ENCODE results near the gene TNRC18.

- TF ChIP-seq CTCF (IDR thresholded peaks at IDR 0.05) (no peak), EZH2 (IDR thresholded peaks at IDR 0.05; ENCODE audit: borderline replicate concordance, insufficient read depth, low read depth, low read length, poor library complexity, severe bottlenecking) (no peak)
These were observed 72.8 kb downstream of the TNRC18 start for GRCh38 chr7:5350600-5351385.

All from B cell (primary cell).